PFSK-1 (cell line): ENCODE results near the gene EFCAB11.

Experiments
- FOXP2 ChIP-seq: optimal IDR thresholded peaks from 2 replicates; pipeline ENCODE3; 2011; ENCODE audit warnings: borderline replicate concordance, control low read depth, inconsistent platforms; ENCODE audit not compliant: insufficient read depth; ENCODE audit errors: extremely low read length, extremely low read depth
- POLR2AphosphoS5 ChIP-seq: IDR thresholded peaks from 2 replicates; pipeline ENCODE4 v1.6.1; 2012; ENCODE audit warnings: low read depth, mild to moderate bottlenecking, control low read depth, low read length, moderate library complexity
- REST ChIP-seq, 2 experiments: IDR thresholded peaks; 2 replicates each; pipeline versions ENCODE4 v1.6.1 to v1.8.0; 2011 to 2012; ENCODE audit warnings: low read depth in 2 of 2, low read length in 2 of 2, control low read depth in 1 of 2, inconsistent platforms in 1 of 2, mild to moderate bottlenecking in 1 of 2, moderate library complexity in 1 of 2; ENCODE audit not compliant: insufficient read depth in 1 of 2
- SIN3A ChIP-seq: IDR thresholded peaks from 2 replicates; pipeline ENCODE4 v1.6.1; 2012; ENCODE audit warnings: mild to moderate bottlenecking, low read length, moderate library complexity, borderline replicate concordance; ENCODE audit not compliant: insufficient read depth
- TAF1 ChIP-seq: IDR thresholded peaks from 2 replicates; pipeline ENCODE4 v1.6.1; 2012; ENCODE audit warnings: low read length, control low read depth, borderline replicate concordance; ENCODE audit not compliant: insufficient read depth

EFCAB11 gene

GRCh38 chr14:89957791-89958190 lies 3.3 kb upstream of the EFCAB11 start:
- no peak for TF ChIP-seq FOXP2
- TF ChIP-seq REST (IDR thresholded peaks at IDR 0.05; ENCODE audit: insufficient read depth in 1 of 2, low read depth in 2 of 2, low read length in 2 of 2), result no peak
- TF ChIP-seq POLR2AphosphoS5, result no peak
- TF ChIP-seq SIN3A, result no peak
- TF ChIP-seq TAF1, result no peak

DNA sequence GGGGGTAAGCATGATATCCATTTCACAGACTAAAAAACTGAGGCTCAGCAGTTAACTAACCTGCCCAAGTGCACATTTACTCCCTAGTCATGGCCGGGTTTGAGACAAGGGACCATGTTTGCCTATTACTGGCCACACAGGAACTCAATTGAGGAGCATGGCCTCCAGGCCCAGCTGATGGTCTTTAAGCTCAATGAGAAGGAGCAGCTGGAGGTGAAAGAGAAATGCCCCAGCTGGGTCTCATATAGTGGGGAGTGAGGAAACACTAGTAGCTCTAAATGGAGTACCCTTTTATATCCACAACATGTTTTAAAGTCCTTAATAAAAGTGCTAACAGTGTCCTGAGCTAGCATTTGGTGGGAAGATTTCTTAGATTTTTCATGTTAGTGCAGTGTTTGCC lies 2.8 kb upstream of the EFCAB11 start:
- TF ChIP-seq SIN3A (no peak), FOXP2 (no peak), REST (IDR thresholded peaks at IDR 0.05; ENCODE audit: insufficient read depth in 1 of 2, low read depth in 2 of 2, low read length in 2 of 2) (no peak), TAF1 (no peak), POLR2AphosphoS5 (no peak)

DNA sequence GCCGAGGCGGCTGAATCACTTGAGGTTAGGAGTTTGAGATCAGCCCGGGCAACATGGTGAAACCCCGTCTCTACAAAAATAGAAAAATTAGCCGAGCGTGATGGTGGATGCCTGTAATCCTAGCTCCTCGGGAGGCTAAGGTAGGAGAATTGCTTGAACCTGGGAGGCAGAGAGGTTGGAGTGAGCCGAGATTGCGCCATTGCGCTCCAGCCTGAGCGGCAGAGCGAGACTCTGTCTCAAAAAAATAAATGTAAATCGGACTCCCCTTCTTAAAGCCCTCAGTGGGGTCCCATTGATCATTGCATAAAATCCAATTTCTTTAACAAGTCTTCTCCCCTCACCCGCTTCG lies 2.1 kb upstream of the EFCAB11 start:
- no peak for TF ChIP-seq POLR2AphosphoS5
- TF ChIP-seq REST (IDR thresholded peaks at IDR 0.05; ENCODE audit: insufficient read depth in 1 of 2, low read depth in 2 of 2, low read length in 2 of 2), result no peak
- no peak for TF ChIP-seq TAF1
- no peak for TF ChIP-seq SIN3A
- TF ChIP-seq FOXP2, result no peak

DNA sequence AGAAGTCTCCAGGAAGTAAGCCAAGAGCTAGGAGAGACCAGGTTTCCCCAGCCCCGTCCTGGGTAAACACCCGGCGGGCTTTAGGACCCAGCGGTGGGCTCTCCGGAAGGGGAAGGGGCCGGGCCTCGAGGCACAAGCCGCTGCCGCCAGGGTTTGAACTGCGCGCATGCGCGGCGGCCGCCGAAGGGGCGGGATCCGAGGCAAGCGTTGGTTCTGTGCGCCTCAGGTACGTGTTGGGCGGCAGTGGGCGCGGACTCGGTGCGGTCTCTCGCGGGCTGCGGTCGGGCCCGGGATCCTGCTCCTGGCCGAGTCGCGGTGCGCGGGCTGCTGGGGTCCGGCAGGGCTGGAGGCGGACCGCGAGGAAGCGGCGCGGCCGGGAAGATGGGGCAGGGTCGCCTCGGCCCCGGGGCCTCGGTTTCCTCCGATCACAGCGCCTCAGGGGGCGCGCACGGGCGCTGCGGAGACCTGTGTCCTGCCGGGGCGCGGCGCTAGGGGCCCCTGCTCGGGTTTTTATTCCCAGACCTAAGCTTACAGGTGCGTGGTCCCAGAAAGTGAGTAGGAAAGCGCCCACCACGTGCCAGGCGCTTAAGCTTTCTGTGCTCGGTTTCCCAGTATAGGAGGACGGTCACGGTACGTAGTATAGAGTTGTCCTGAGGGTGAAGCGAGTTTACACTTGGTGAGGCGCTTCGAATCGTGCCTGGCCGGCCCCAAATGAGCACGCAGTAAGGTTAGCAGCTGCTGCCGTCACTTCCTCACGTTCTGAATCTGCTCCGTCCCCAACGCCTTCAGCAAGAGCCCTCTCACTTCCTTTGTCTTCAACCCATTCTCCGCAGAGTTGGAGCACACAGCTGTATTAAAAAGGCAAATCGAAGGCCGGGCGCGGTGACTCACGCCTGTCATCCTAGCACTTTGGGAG lies 1.5 kb upstream of the EFCAB11 start, which contains the start of gene TDP1:
Gene TDP1, plus strand, starts transcription at position 183 of the 916 bp plus-strand sequence. CDS start 7,188 bp downstream, outside the sequence.
- TF ChIP-seq FOXP2, result peak; percentile 76
- no peak for TF ChIP-seq REST (IDR thresholded peaks at IDR 0.05; ENCODE audit: insufficient read depth in 1 of 2, low read depth in 2 of 2, low read length in 2 of 2)
- peak; percentile 66; the same call in 1 of the 2 replicates for TF ChIP-seq TAF1
- 0 out of 2 replicates have a peak, but pooled peaks have one; percentile 57 for TF ChIP-seq SIN3A
- TF ChIP-seq POLR2AphosphoS5, result peak; percentile 67; the same call in 1 of the 2 replicates
